Astrocyte of the spinal cord (primary cell): ENCODE measurements around the gene TTBK1.

Experiments
- DNase-seq: peaks from one replicate; pipeline ENCODE4 v3.0.0; 2011; ENCODE audit warnings: low read depth, low spot score
- H3K4me3 ChIP-seq: 2 replicates; pipeline ENCODE4 v1.5.1; 2011; ENCODE audit warnings: low read depth, mild to moderate bottlenecking, low read length, moderate library complexity
- in situ Hi-C: cut with HindIII; loops from 2 replicates; pipeline ENCODE4 v1.10.0; 2017; ENCODE audit warnings: low sequenced_read_pairs
- TF ChIP-seq, protein P1 (sequence below): IDR thresholded peaks from 2 replicates; pipeline ENCODE4 v1.5.1; 2012; ENCODE audit warnings: low read depth, mild to moderate bottlenecking, low read length, inconsistent platforms

TTBK1 gene

GRCh38 chr6:43274916-43275597 lies 31.8 kb downstream of the TTBK1 start:
- H3K4me3 ChIP-seq = peak overlapping the region; percentile 17
- in situ Hi-C loops = no loop called here
- TF ChIP-seq, protein P1, sequence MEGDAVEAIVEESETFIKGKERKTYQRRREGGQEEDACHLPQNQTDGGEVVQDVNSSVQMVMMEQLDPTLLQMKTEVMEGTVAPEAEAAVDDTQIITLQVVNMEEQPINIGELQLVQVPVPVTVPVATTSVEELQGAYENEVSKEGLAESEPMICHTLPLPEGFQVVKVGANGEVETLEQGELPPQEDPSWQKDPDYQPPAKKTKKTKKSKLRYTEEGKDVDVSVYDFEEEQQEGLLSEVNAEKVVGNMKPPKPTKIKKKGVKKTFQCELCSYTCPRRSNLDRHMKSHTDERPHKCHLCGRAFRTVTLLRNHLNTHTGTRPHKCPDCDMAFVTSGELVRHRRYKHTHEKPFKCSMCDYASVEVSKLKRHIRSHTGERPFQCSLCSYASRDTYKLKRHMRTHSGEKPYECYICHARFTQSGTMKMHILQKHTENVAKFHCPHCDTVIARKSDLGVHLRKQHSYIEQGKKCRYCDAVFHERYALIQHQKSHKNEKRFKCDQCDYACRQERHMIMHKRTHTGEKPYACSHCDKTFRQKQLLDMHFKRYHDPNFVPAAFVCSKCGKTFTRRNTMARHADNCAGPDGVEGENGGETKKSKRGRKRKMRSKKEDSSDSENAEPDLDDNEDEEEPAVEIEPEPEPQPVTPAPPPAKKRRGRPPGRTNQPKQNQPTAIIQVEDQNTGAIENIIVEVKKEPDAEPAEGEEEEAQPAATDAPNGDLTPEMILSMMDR = no peak
- DNase-seq = no peak

DNA sequence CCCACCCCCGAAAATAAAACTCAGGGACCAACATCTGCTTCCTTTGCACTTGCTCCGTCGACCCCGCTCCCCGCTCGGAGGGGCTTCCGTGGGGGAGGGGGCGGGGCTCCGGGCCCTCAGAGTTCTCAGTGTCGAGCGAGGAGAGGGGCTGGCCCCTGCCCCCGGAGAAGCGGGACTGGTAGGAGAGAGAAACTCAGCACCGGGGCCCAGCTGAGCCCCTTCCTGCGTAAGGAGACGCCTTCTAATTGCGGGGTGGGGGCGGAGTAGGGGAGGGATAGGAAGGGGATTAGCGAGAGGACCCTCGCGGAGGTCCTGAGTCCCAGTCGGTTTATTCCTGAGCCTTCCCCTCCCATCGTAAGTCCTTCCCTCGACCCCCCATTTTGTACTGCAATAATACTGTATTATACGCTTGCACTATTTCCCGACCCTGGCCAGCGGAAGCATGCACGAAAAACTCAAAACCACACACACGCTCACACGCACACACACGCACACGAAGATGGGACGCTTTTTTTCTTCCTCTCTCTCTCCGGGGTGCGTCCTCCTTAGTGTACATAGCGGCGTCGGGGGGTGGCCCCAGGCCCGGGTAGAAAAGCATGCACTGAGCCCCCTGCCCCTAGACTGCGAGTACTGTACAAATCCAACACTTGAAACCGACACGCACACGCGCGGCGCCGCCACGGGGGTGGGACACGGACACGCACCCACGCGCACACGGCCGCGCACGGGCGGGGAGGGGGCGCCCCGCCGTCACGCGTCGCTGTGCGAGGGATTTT lies 32.7 kb downstream of the TTBK1 start:
- in situ Hi-C loops = no loop called here
- no peak for DNase-seq
- H3K4me3 ChIP-seq = no peak overlapping the region
- TF ChIP-seq, protein P1 = no peak

- no peak overlapping the region for H3K4me3 ChIP-seq
- TF ChIP-seq, protein P1 = no peak
- in situ Hi-C loops = no loop called here
- DNase-seq = no peak
These were observed 33.5 kb downstream of the TTBK1 start for GRCh38 chr6:43276577-43277305.

GRCh38 chr6:43277306-43277642 lies 34.0 kb downstream of the TTBK1 start:
- TF ChIP-seq, protein P1 = no peak
- H3K4me3 ChIP-seq = no peak overlapping the region
- DNase-seq = no peak
- in situ Hi-C loops = no loop called here

DNA sequence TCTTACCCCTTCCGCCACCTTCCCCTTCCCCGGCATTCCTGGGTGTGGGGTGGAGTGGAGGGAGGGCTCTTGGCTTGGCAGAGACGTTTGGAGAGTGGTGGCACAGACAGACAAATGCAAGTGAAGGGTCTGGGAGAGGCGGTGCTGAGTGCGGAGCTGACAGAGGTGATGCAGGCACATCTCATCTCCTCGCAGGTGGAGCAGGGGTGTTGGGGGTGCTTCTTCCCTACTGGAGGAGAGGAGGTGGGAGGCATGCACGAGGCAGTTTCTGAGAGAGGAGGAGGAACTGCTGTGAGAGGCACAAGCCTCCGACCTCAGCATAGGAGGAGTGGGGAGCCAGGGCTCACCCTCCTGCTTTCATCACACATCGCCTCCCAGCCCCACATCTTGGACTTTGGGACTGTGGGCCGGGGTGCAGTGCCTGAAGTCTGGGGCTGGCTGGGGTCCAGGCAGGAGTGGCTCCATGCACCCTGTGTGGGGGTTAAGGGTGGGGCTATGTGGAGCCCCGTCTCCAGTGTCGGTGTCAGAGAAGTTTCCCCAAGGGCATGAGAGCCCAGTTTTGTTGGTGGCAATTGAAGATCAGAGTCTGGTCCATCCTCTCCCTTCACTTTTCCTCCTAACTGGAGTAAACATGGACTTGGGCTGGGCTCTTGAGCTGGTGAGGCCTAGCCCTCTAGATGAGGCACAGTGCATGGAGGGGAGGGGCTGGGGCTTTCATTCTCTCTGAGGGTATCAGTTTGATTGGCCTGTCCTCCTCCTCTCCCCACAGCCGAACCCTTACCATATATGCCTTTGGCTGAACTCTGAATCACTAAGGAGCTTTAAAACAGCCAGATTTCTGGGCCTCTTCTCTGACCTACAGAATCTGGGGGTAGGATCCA lies 34.6 kb downstream of the TTBK1 start:
- TF ChIP-seq, protein P1 = no peak
- H3K4me3 ChIP-seq = no peak overlapping the region
- in situ Hi-C loops = no loop called here
- no peak for DNase-seq
